Measurements from ENCODE around the gene ZNF500. TPM values are rescaled to one million over a fixed set of nuclear protein-coding genes. Genes with fewer than 3 reads are reported as not detected.

The ZNF500 gene
- total RNA-seq, 4 donors from 2014 or later = 7.9 to 17.6 (median 12.4) TPM

- H3K36me3 ChIP-seq = peaks cover 40% of the 10 kb centered on the region
- no peak for DNase-seq (ENCODE audit: low spot score in 2 of 2)
- H3K9me3 ChIP-seq = no peaks in the 10 kb centered on the region
- H3K27me3 ChIP-seq = no peaks in the 10 kb centered on the region
- H3K4me3 ChIP-seq = no peak overlapping the region
- no peak overlapping the region for H3K27ac ChIP-seq
- peaks cover 13% of the 10 kb centered on the region for H3K4me1 ChIP-seq
- TF ChIP-seq POLR2A (IDR thresholded peaks at IDR 0.05) (no peak), POLR2AphosphoS5 (IDR thresholded peaks at IDR 0.05) (no peak), EP300 (IDR thresholded peaks at IDR 0.05) (no peak), CTCF (IDR thresholded peaks at IDR 0.05) (no peak)
- 76% methylated on average over 14 of the region's 14 CpGs for WGBS
Measured at GRCh38 chr16:4747906-4748681, 18.9 kb downstream of the ZNF500 start.

- H3K36me3 ChIP-seq = peaks cover 30% of the 10 kb centered on the region
- no peak for TF ChIP-seq POLR2AphosphoS5 (IDR thresholded peaks at IDR 0.05)
- TF ChIP-seq EP300 (IDR thresholded peaks at IDR 0.05) = no peak
- H3K4me1 ChIP-seq = peaks cover 17% of the 10 kb centered on the region
- DNase-seq (ENCODE audit: low spot score in 2 of 2) = no peak
- H3K27ac ChIP-seq = no peak overlapping the region
- 41% methylated on average over 10 of the region's 15 CpGs for WGBS
- H3K9me3 ChIP-seq = no peaks in the 10 kb centered on the region
- H3K27me3 ChIP-seq = no peaks in the 10 kb centered on the region
- no peak overlapping the region for H3K4me3 ChIP-seq
Measured at GRCh38 chr16:4746991-4747574, 19.9 kb downstream of the ZNF500 start.

GRCh38 chr16:4746215-4746614, 20.7 kb downstream of the ZNF500 start:
- peaks cover 17% of the 10 kb centered on the region for H3K4me1 ChIP-seq
- WGBS = 88% methylated on average over 7 of the region's 8 CpGs
- H3K27ac ChIP-seq = no peak overlapping the region
- H3K4me3 ChIP-seq = no peak overlapping the region
- no peaks in the 10 kb centered on the region for H3K27me3 ChIP-seq
- DNase-seq (ENCODE audit: low spot score in 2 of 2) = no peak
- peaks cover 21% of the 10 kb centered on the region for H3K36me3 ChIP-seq
- no peaks in the 10 kb centered on the region for H3K9me3 ChIP-seq
- TF ChIP-seq POLR2AphosphoS5 (IDR thresholded peaks at IDR 0.05) = no peak
- TF ChIP-seq EP300 (IDR thresholded peaks at IDR 0.05) = no peak
- no peak for TF ChIP-seq CTCF (IDR thresholded peaks at IDR 0.05)
- TF ChIP-seq POLR2A (IDR thresholded peaks at IDR 0.05) = no peak

GRCh38 chr16:4745274-4745569, 21.7 kb downstream of the ZNF500 start:
- no peak for TF ChIP-seq POLR2AphosphoS5 (IDR thresholded peaks at IDR 0.05)
- no peak for TF ChIP-seq CTCF (IDR thresholded peaks at IDR 0.05)
- no peak for TF ChIP-seq POLR2A (IDR thresholded peaks at IDR 0.05)
- TF ChIP-seq EP300 (IDR thresholded peaks at IDR 0.05) = no peak
- DNase-seq (ENCODE audit: low spot score in 2 of 2) = no peak
- Histone ChIP-seq H3K4me3 (no peak overlapping the region), H3K4me1 (peaks cover 17% of the 10 kb centered on the region), H3K27ac (no peak overlapping the region), H3K36me3 (peaks cover 13% of the 10 kb centered on the region), H3K9me3 (no peaks in the 10 kb centered on the region), H3K27me3 (no peaks in the 10 kb centered on the region)
- WGBS = 77% methylated on average over 3 of the region's 3 CpGs

GRCh38 chr16:4744555-4745273, 22.2 kb downstream of the ZNF500 start:
- no peak for TF ChIP-seq POLR2A (IDR thresholded peaks at IDR 0.05)
- TF ChIP-seq EP300 (IDR thresholded peaks at IDR 0.05) = no peak
- no peak for TF ChIP-seq POLR2AphosphoS5 (IDR thresholded peaks at IDR 0.05)
- no peak for TF ChIP-seq CTCF (IDR thresholded peaks at IDR 0.05)
- Histone ChIP-seq H3K4me3 (no peak overlapping the region), H3K27ac (no peak overlapping the region), H3K36me3 (peaks cover 8% of the 10 kb centered on the region), H3K27me3 (no peaks in the 10 kb centered on the region), H3K9me3 (no peaks in the 10 kb centered on the region), H3K4me1 (peaks cover 17% of the 10 kb centered on the region)
- 77% methylated on average over 5 of the region's 13 CpGs for WGBS
- no peak for DNase-seq (ENCODE audit: low spot score in 2 of 2)
